ENCODE results near the gene NELFA.

NELFA gene

DNA sequence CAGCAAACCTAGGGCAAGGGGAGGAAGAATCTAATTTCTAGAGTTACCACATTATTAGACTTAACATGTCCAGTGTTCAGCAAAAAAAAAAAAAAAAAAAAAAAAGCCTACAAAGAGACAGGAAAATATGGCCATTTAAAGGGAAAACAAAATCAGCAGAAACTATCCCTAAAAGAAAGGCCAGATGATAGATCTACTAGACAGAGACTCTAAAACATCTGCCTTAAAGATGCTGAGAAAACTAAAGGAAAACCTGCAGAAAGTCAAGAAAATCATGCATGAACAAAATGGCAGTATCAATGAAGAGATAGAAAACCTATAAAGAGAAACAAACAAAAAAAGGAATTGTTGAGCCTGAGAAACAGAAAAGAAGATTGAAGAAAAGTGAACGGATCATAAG, 43.8 kb downstream of the NELFA start:
- no peak for DNase-seq (ENCODE audit: low read depth in 3 of 3)

- DNase-seq (ENCODE audit: low read depth in 3 of 3) = no peak
Measured at GRCh38 chr4:1964443-1964842, 44.3 kb downstream of the NELFA start.

DNA sequence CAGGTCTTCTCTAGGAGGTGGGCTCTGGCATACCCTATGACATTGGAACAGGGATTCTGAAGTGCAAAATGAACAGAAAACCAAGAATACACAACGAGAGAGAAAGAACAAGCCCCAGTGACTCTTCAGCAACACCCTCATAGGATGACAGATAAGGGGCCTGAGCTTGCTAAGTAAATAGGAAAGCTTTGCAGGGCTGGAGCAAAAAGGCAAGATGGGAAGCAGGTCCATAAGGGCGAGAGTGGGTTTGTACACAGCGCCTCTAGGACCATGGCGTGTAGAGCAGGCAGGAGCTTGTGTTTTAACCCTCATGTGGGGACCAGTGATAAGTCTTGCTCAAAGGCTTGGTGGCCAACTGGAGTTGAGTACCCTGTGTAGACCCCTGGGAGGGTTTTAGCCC, 45.8 kb downstream of the NELFA start:
- DNase-seq (ENCODE audit: low read depth in 3 of 3) = no peak

GRCh38 chr4:1961563-1961962, 47.2 kb downstream of the NELFA start:
- DNase-seq (ENCODE audit: low read depth in 3 of 3) = no peak

- no peak for DNase-seq (ENCODE audit: low read depth in 3 of 3)
Measured at GRCh38 chr4:1961038-1961437, 47.7 kb downstream of the NELFA start.

DNA sequence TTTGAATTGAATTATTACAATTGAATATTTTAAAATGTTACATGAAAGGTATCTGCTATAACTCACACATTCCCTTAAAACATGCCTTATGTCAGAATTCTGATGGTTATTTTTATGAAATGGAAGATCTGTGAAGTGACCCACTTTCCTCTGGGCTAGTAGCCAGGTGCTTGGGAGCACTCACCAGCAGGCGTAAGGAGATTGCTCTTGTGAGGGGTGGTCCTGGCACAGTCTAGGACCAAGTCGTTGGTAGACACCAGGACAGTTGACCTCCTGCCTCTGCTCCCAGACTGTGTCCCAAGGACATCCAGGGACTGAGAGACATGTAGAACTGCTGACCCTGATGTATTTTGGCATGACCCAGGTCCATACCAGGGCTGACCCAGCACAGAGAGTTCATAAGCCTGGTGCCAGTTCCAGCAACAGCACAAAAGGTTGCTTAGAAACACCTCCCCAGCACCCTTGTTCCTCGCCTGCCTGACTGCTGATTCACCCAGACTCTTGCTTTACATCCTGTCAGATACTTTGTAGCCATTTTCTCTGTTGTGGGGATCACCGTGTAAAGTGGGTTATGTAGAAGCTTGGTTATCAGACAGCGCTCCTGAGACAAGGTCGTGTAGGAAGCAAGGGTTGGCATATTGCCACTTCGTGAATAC, 48.5 kb downstream of the NELFA start:
- no peak for DNase-seq (ENCODE audit: low read depth in 3 of 3)

GRCh38 chr4:1959104-1959384, 49.7 kb downstream of the NELFA start:
- DNase-seq (ENCODE audit: low read depth in 3 of 3) = no peak

DNA sequence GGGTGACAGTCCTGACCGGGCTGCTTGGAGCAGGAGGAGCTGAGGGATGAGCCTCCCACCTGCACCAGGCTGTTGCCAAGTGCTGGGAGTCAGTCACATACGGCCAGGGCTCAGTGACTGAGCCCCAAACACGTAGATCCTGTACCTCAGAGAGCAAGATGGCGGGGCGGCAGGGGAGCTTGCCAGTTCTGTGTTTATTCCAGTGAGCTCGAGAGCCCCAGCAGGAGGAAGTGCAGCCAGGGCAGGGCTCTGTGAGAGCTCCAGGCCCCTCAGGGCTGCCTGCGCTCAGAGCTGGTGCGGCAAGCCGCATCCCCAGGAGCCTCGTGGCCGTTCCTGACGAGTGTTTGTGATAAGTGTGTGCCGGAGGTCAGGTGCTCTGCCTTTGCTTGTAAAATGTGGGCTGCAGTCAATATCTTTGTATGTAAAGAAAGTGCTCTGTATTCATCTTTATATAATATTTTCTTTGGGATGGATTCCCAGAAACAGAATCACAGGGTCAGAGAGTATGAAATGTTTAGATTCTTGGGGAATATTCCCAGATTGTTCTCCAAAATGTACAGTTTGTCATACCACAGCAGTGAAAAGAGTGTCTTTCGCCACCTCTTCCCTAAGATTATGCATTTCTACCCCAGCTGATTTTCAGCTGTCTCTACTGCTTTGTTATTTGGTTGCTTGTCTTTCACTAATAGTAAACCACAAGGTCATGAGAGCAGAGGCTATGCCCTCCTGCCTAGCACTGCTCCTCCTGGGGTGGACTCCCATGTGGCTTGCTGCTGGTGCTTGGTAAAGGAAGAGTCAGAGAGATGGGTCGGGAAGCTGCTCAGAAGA, 50.3 kb downstream of the NELFA start:
- DNase-seq (ENCODE audit: low read depth in 3 of 3) = no peak

DNA sequence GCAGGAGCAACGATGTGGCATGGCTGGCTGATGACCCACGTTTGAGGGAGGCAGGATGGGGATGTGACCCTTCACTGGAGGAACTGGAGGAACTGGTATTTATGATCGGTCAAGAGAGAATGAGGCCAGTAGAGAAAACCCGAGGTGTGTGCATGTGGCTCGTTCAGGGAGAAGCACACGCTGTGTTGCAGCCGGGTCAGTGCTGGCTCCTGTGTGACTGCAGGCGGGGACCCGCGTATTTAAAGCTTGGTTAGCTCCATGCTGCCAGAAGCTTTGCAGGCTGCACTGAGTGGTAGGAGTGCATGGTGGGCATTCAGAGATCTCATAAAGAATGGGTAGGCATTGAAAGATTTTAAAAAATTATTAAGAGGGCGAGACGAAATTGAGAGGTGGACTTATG, 52.1 kb downstream of the NELFA start:
- no peak for DNase-seq (ENCODE audit: low read depth in 3 of 3)

GRCh38 chr4:1953335-1953734, 55.4 kb downstream of the NELFA start:
- no peak for DNase-seq (ENCODE audit: low read depth in 3 of 3)

- DNase-seq (ENCODE audit: low read depth in 3 of 3) = no peak
Measured at GRCh38 chr4:1952719-1953118, 56.1 kb downstream of the NELFA start.

- no peak for DNase-seq (ENCODE audit: low read depth in 3 of 3)
Measured at GRCh38 chr4:1952058-1952700, 56.6 kb downstream of the NELFA start.

- no peak for DNase-seq (ENCODE audit: low read depth in 3 of 3)
Measured at GRCh38 chr4:1950369-1950768, 58.4 kb downstream of the NELFA start.

- DNase-seq (ENCODE audit: low read depth in 3 of 3) = no peak
Measured at GRCh38 chr4:1948892-1949436, 59.8 kb downstream of the NELFA start.

DNA sequence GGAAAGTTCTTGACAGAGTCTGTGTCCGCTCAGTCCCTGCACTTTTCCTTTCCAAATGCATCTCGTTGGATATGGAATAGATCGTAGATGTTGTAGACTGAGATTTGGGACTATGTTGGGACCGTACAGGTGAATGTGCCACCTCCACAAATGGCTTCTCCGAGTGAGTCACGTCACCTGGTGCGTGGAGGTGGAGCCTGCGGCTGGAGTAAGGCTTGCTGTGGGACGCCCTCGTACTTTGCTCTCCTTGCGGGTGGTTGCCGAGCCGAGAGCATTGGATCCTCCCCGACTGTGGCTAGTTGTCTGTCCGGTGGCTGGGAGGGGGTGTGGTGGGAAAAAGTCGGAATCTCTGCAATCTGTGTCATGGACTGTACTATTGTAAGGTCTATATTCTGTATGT, 60.5 kb downstream of the NELFA start:
- no peak for DNase-seq (ENCODE audit: low read depth in 3 of 3)

DNA sequence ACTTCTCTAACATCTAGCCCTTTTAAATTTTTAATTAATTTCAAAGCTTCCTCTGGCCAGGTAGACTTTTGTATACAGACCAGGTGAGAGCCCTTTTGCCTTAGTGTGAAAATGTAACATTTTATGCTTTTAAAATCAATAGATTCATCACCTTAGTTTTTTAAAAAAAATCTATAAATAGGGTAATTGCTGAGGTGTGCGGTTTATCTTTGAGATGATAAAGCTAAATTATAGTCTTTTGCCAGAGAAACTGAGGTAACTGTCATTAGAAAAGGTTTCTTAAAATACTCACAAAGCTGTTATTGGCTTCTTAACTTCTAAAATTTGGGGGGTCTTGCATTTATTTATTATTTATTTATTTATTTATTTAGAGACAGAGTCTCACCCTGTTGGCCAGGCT, 62.9 kb downstream of the NELFA start:
- no peak for DNase-seq (ENCODE audit: low read depth in 3 of 3)

DNA sequence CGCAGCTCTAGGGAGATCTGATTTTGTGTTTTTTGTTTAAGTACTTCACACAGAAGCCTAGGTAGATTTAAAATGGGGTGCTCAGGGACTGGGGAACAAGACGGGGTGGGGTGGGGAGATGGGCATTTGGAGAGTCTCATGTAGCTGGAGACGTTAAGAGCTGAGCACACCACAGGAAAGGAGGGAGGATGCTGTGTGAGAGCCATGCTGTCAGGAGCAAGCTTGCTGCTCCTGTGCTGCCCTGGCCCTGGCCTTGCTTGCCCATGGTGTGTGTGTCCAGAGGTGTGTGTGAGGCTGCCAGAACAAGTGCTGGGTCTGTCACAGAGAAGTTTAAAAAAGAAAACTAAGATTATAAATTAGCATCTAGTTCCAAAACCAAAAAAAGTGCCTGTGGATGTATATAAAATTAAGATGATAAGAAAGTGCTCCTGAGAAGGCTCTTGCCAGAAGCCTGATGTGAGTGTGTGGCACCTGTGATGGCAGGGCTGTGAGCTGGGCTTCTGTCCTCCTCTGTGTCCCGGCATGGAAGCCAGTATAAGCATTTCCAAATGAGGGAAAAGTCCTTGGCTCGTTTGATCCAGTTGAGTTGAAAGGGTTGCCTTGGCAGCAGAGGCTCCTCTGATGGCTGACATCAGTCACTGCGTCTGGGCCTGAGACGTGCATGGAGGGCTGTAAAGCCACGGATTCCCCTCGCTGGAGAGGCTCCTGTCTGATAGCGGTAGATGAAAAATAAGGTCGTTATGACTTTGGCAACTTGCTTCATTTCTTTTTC, 63.5 kb downstream of the NELFA start:
- DNase-seq (ENCODE audit: low read depth in 3 of 3) = no peak

DNA sequence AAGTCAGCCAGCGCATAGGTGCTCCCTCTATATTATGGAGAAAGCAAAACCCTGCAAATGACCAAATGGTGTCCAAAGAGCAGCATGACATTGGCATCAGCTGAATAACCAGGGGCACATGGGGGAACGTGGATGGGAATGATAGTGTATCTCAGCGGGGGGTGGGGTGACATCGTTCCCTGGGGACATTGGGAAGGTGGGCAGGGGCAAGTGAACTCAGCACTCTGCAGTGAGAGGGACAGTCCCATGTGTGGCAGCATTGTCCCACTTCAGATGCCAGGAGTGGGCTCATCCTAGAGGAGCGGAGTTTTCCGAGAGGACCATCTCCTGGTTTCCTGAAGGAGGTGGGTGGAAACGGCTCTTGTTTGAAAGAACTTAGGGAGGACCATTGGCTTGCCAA, 64.8 kb downstream of the NELFA start:
- DNase-seq (ENCODE audit: low read depth in 3 of 3) = no peak

GRCh38 chr4:1940566-1940965, 68.2 kb downstream of the NELFA start:
- DNase-seq (ENCODE audit: low read depth in 3 of 3) = no peak

DNA sequence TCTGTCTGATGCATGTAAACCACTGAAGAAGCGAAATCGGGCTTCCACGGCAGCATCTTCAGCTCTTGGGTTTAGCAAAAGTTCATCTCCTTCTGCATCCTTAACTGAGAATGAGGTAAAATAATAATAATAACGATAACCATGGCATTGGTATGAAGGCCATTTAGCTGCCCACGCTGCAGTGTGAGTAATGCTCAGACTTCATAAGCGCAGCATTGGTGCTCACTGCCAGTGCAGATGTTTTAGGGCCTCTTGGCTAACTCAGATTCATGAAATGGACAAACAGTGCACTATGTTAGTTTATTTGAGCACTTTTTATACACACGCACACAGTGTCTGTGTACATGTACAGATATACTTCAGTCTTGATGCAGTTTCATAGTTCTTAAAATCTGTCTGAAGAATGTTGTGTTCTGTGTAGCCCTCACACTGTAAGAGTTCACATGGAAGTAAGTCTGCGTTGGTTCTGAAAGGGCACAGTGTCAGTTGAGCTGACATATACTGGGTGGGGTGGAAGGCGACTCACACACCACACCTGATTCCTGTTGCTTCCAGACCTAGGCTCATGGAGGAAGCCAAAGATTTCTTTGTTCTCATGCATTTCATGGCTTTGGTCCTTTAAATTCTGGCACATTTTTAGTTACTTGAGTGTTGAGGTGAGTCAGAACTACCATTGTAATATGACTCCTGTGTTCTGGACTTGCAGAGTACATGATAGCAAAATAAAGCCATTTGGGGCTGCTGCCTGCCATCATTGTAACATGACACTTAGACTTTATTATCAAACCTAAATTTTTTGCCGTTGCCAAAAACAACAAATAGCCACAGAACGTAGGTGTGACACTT, 68.9 kb downstream of the NELFA start:
- DNase-seq (ENCODE audit: low read depth in 3 of 3) = no peak

GRCh38 chr4:1938027-1938426, 70.7 kb downstream of the NELFA start:
- DNase-seq (ENCODE audit: low read depth in 3 of 3) = no peak
